K562 (cell line): ENCODE measurements around the gene PPM1G. TPM values are rescaled to one million over a fixed set of nuclear protein-coding genes. Genes with fewer than 3 reads are reported as not detected.

Source experiments
- DIDO1 ChIP-seq: fragments of 450-650 bp; IDR thresholded peaks from 2 replicates; pipeline ENCODE4 v1.6.1; 2016; ENCODE audit warnings: low read depth, missing biosample characterization, missing genetic modification characterization
- FOXP4 ChIP-seq: sonication (generic); formaldehyde crosslinking; IDR thresholded peaks from 2 replicates; pipeline ENCODE4 v1.8.0; 2022; ENCODE audit warnings: mild to moderate bottlenecking, missing genetic modification reagents, borderline replicate concordance
- KDM1A ChIP-seq, 2 experiments: fragments of 450-650 bp; IDR thresholded peaks; 2 replicates each; pipeline ENCODE4 v1.6.1; 2016; ENCODE audit warnings: mild to moderate bottlenecking in 2 of 2
- MIER1 ChIP-seq: fragments of 450-650 bp; IDR thresholded peaks from 2 replicates; pipeline ENCODE4 v1.6.1; 2016; ENCODE audit warnings: antibody characterized with exemption, mild to moderate bottlenecking, low read depth
- NONO ChIP-seq, 2 experiments: fragments of 200-400 bp in 1 of 2; fragments of 450-650 bp in 1 of 2; formaldehyde crosslinking in 1 of 2; IDR thresholded peaks; 2 replicates each; pipeline ENCODE4 v1.6.1; 2017; ENCODE audit warnings: low read depth in 2 of 2, mild to moderate bottlenecking in 2 of 2, moderate library complexity in 2 of 2, low read length in 1 of 2
- RHOXF2B ChIP-seq: fragments of 250-450 bp; sonication (Bioruptor Pico); conservative IDR thresholded peaks from 2 replicates; pipeline ENCODE4 v1.5.1; 2021
- SRSF7 ChIP-seq: fragments of 200-400 bp; formaldehyde crosslinking; optimal IDR thresholded peaks from 2 replicates; pipeline ENCODE3; 2017; ENCODE audit warnings: mild to moderate bottlenecking, low read depth, low read length
- TFAP4 ChIP-seq: sonication (generic); formaldehyde crosslinking; IDR thresholded peaks from 2 replicates; pipeline ENCODE4 v1.8.0; 2022; ENCODE audit warnings: missing genetic modification reagents, mild to moderate bottlenecking, moderate library complexity, borderline replicate concordance
- THAP12 ChIP-seq: fragments of 250-450 bp; sonication (Bioruptor Pico); IDR thresholded peaks from 2 replicates; pipeline ENCODE4 v1.9.0; 2021; ENCODE audit warnings: mild to moderate bottlenecking, inconsistent platforms
- ZNF217 ChIP-seq: sonication (generic); formaldehyde crosslinking; IDR thresholded peaks from 2 replicates; pipeline ENCODE4 v1.8.0; 2022; ENCODE audit warnings: mild to moderate bottlenecking, missing genetic modification reagents
- ZNF224 ChIP-seq: sonication (generic); formaldehyde crosslinking; IDR thresholded peaks from 2 replicates; pipeline ENCODE4 v1.8.0; 2022; ENCODE audit warnings: mild to moderate bottlenecking, missing genetic modification reagents
- ZNF318 ChIP-seq, 2 experiments: fragments of 450-650 bp; IDR thresholded peaks; 2 replicates each; pipeline ENCODE4 v1.6.1; 2016; ENCODE audit warnings: mild to moderate bottlenecking in 2 of 2, borderline replicate concordance in 1 of 2, low read depth in 1 of 2, moderate library complexity in 1 of 2
- polyA plus RNA-seq, 8 experiments: library from polyadenylated mRNA; depleted of rRNA in 4 of 8; stranded (reverse) in 5 of 8; unstranded in 3 of 8; fragments of >200 nt; fragmentation: Nextera tagmentation in 2 of 8; fragmentation: Illumina TruSeq in 1 of 8; extraction: Ambion mirVana in 2 of 8; extraction: Trizol in 1 of 8; gene quantifications; 2 replicates each; pipeline versions ENCODE4 v1.2.1 to v1.2.3, GENCODE V29; 2011 to 2014; ENCODE audit warnings: inconsistent platforms in 1 of 8, missing spikeins in 1 of 8
- total RNA-seq, 7 experiments: library from RNA; depleted of rRNA in 6 of 7; stranded (reverse); fragments of >200 nt in 6 of 7; fragmentation: Illumina TruSeq in 2 of 7; extraction: Trizol in 2 of 7; gene quantifications; 2 replicates each; pipeline versions ENCODE4 v1.2.1 to v1.2.3, GENCODE V29; 2011 to 2021; ENCODE audit warnings: low replicate concordance in 1 of 7

Gene PPM1G
- total and polyA plus RNA-seq, 9 of the 15 experiments (the other 6 are each of a cell fraction or from before 2014, with no cell fraction given): 61.7 to 230 (median 153) TPM

- TF ChIP-seq ZNF318 (IDR thresholded peaks at IDR 0.05; ENCODE audit: borderline replicate concordance in 1 of 2, low read depth in 1 of 2) (no peak), NONO (IDR thresholded peaks at IDR 0.05; ENCODE audit: low read depth in 2 of 2, low read length in 1 of 2) (0 out of 4 replicates have a peak, but pooled peaks of 1 of the 2 experiments have one; percentile 10), KDM1A (IDR thresholded peaks at IDR 0.05) (peak; percentile 20 to 36; a peak in 2 of 4 replicates), FOXP4 (CRISPR knock-in tag) (no peak), ZNF217 (CRISPR knock-in tag) (0 out of 2 replicates have a peak, but pooled peaks have one; percentile 50), RHOXF2B (CRISPR knock-in tag) (no peak), SRSF7 (no peak), THAP12 (CRISPR knock-in tag) (0 out of 2 replicates have a peak, but pooled peaks have one; percentile 30), ZNF224 (CRISPR knock-in tag) (no peak), DIDO1 (no peak), TFAP4 (CRISPR knock-in tag) (no peak), MIER1 (no peak)
Observed at GRCh38 chr2:27370816-27371620, 38.4 kb downstream of the PPM1G start (continued).
